K562 (cell line): ENCODE results near the gene SV2A. TPM values are rescaled to one million over a fixed set of nuclear protein-coding genes. Genes with fewer than 3 reads are reported as not detected.
A peak's percentile ranks its signal among the peaks of the same experiment; 100 is the strongest.

Experiments
- ATAC-seq: fragments of 200-7000 bp; cut with Tn5 transposase; 3 replicates; pipeline ENCODE4 v1.9.1; 2020; ENCODE audit warnings: moderate library complexity
- BruUV-seq: library from RNA; stranded (reverse); fragments of 400-500 nt; replicated peaks from 2 replicates; lab custom pipeline; 2021; lab: Mats Ljungman, UMichigan
- CTCF ChIA-PET: fragments of 300-600 bp; formaldehyde crosslinking; extraction: SDS; loops from one replicate; lab custom pipeline; 2021; ENCODE audit warnings: low intra/inter-chr PET ratio; lab: Yijun Ruan, JAX
- POLR2A ChIA-PET: fragments of 300-600, 350-650 bp; sonication (Branson Sonifier 250); formaldehyde crosslinking; extraction: SDS; loops from one replicate; lab custom pipeline; 2021; ENCODE audit warnings: antibody characterized with exemption, inconsistent platforms; lab: Yijun Ruan, JAX
- DNase-seq, 4 experiments: peaks; one replicate each; pipeline versions ENCODE4 v3.0.0 to v3.0.0-alpha.2; 2011 to 2018; ENCODE audit warnings: low spot score in 3 of 4, mixed read lengths in 3 of 4; ENCODE audit errors: extremely low read depth in 1 of 4
- FAIRE-seq: peaks from 2 replicates; lab custom pipeline; 2011; peaks lifted over from hg19 to GRCh38; lab: Jason Lieb, UNC
- H2AFZ ChIP-seq: 2 replicates; pipeline ENCODE4 v1.6.0; 2011; ENCODE audit warnings: low read depth, low read length, control low read depth, inconsistent platforms
- H3K27ac ChIP-seq: fragments of 200-600 bp; 3 replicates; pipeline ENCODE4 v1.8.0; 2011; ENCODE audit warnings: low read depth, mild to moderate bottlenecking, control low read depth, inconsistent platforms, low read length, moderate library complexity, mixed read lengths; ENCODE audit errors: extremely low read depth
- H3K27me3 ChIP-seq, 2 experiments: fragments of 300-600 bp in 1 of 2; 2 replicates in 1 of 2; 3 replicates in 1 of 2; pipeline versions ENCODE4 v1.6.0 to v1.8.0; 2011; ENCODE audit warnings: inconsistent platforms in 2 of 2, low read length in 2 of 2, mild to moderate bottlenecking in 1 of 2, mixed read lengths in 1 of 2, moderate library complexity in 1 of 2; ENCODE audit not compliant: control insufficient read depth in 2 of 2, insufficient read depth in 2 of 2
- H3K36me3 ChIP-seq: fragments of 300-600 bp; 3 replicates; pipeline ENCODE4 v1.8.0; 2011; ENCODE audit warnings: mild to moderate bottlenecking, low read length, inconsistent platforms; ENCODE audit not compliant: control insufficient read depth, insufficient read depth
- H3K4me1 ChIP-seq, 2 experiments: fragments of 200-600 bp in 1 of 2; replicated peaks in 1 of 2; 2 replicates in 1 of 2; 3 replicates in 1 of 2; pipeline versions ENCODE4 v1.5.1 to v1.8.0; 2011; ENCODE audit warnings: inconsistent platforms in 2 of 2, low read length in 2 of 2, mild to moderate bottlenecking in 1 of 2, mixed read lengths in 1 of 2, moderate library complexity in 1 of 2; ENCODE audit not compliant: control insufficient read depth in 2 of 2, insufficient read depth in 2 of 2
- H3K4me2 ChIP-seq: 2 replicates; pipeline ENCODE4 v1.6.1; 2011; ENCODE audit warnings: low read length, control low read depth, inconsistent platforms, mixed read lengths; ENCODE audit not compliant: insufficient read depth
- H3K4me3 ChIP-seq: fragments of 200-600 bp; sonication (generic), shearing (Covaris generic); 2 replicates; pipeline ENCODE4 v1.5.1; 2016; ENCODE audit warnings: control low read depth, inconsistent platforms
- H3K79me2 ChIP-seq: fragments of 200-600 bp; 3 replicates; pipeline ENCODE4 v1.8.0; 2011; ENCODE audit warnings: low read length, inconsistent platforms; ENCODE audit not compliant: control insufficient read depth, insufficient read depth
- H3K9ac ChIP-seq, 2 experiments: 2 replicates each; pipeline versions ENCODE4 v1.6.0 to v1.6.1; 2011; ENCODE audit warnings: low read depth in 2 of 2, low read length in 2 of 2, control low read depth in 1 of 2, inconsistent platforms in 1 of 2, mild to moderate bottlenecking in 1 of 2, mixed read lengths in 1 of 2; ENCODE audit not compliant: insufficient read depth in 1 of 2
- H3K9me1 ChIP-seq: one replicate; pipeline ENCODE4 v1.6.0; 2011; ENCODE audit warnings: inconsistent platforms, mild to moderate bottlenecking, low read length, moderate library complexity; ENCODE audit not compliant: control insufficient read depth, insufficient read depth
- H3K9me3 ChIP-seq: replicated peaks from 2 replicates; pipeline ENCODE4 v1.5.1; 2011; ENCODE audit warnings: low read depth, low read length, inconsistent platforms; ENCODE audit not compliant: control insufficient read depth, insufficient read depth
- H4K20me1 ChIP-seq: replicated peaks from 2 replicates; pipeline ENCODE4 v1.6.1; 2011; ENCODE audit warnings: low read length, inconsistent platforms, mixed read lengths; ENCODE audit not compliant: control insufficient read depth, insufficient read depth
- CREBBP ChIP-seq: IDR thresholded peaks from one replicate; pipeline ENCODE4 v1.6.1; 2012; ENCODE audit warnings: low read depth, mild to moderate bottlenecking, control low read depth, inconsistent platforms, low read length
- DMBX1 ChIP-seq: fragments of 250-450 bp; sonication (Bioruptor Pico); IDR thresholded peaks from 2 replicates; pipeline ENCODE4 v1.8.0; 2022; ENCODE audit warnings: inconsistent platforms, mild to moderate bottlenecking, moderate library complexity, borderline replicate concordance
- ELF1 ChIP-seq: fragments of 200-800 bp; sonication (Bioruptor generic); IDR thresholded peaks from 2 replicates; pipeline ENCODE4 v1.6.1; 2016; ENCODE audit warnings: missing genetic modification characterization, missing compliant biosample characterization
- ETV1 ChIP-seq: fragments of 450-650 bp; conservative IDR thresholded peaks from 2 replicates; pipeline ENCODE4 v1.6.1; 2016; ENCODE audit warnings: missing genetic modification characterization, control low read depth, low read depth, missing compliant biosample characterization
- FOXK1 ChIP-seq: sonication (generic); formaldehyde crosslinking; IDR thresholded peaks from 2 replicates; pipeline ENCODE4 v1.8.0; 2022; ENCODE audit warnings: missing genetic modification reagents, mild to moderate bottlenecking, borderline replicate concordance
- GTF2E2 ChIP-seq: fragments of 200-800 bp; sonication (Bioruptor generic); IDR thresholded peaks from 2 replicates; pipeline ENCODE4 v1.6.1; 2016; ENCODE audit warnings: missing genetic modification characterization, missing compliant biosample characterization
- HDAC3 ChIP-seq: fragments of 450-650 bp; IDR thresholded peaks from 2 replicates; pipeline ENCODE4 v1.6.1; 2018; ENCODE audit warnings: borderline replicate concordance, mild to moderate bottlenecking, moderate library complexity; ENCODE audit not compliant: partially characterized antibody
- MAFG ChIP-seq: fragments of 450-650 bp; conservative IDR thresholded peaks from 2 replicates; pipeline ENCODE4 v1.6.1; 2016; ENCODE audit warnings: missing genetic modification characterization, missing compliant biosample characterization
- NR1H2 ChIP-seq: sonication (generic); formaldehyde crosslinking; IDR thresholded peaks from 2 replicates; pipeline ENCODE4 v1.4.0; 2020; ENCODE audit warnings: mild to moderate bottlenecking, missing genetic modification reagents
- RBFOX2 ChIP-seq: fragments of 200-400 bp; formaldehyde crosslinking; IDR thresholded peaks from 2 replicates; pipeline ENCODE4 v1.6.1; 2017; ENCODE audit warnings: low read depth, mild to moderate bottlenecking, low read length, moderate library complexity
- SRSF3 ChIP-seq: fragments of 200-400 bp; formaldehyde crosslinking; IDR thresholded peaks from 2 replicates; pipeline ENCODE4 v1.6.1; 2016; ENCODE audit warnings: mild to moderate bottlenecking, low read length, moderate library complexity; ENCODE audit not compliant: insufficient read depth
- ZNF707 ChIP-seq: fragments of 250-450 bp; sonication (Bioruptor Pico); conservative IDR thresholded peaks from 2 replicates; pipeline ENCODE4 v1.8.0; 2022; ENCODE audit warnings: inconsistent platforms, mild to moderate bottlenecking, moderate library complexity
- ZNF75A ChIP-seq: fragments of 450-650 bp; formaldehyde crosslinking; IDR thresholded peaks from 2 replicates; pipeline ENCODE4 v1.4.0; 2020; ENCODE audit warnings: mild to moderate bottlenecking
- WGBS: fragments of 100-300 bp; shearing (Covaris generic); methylation state at CpG from one replicate; pipeline ENCODE4 v1.1.6; 2016; ENCODE audit warnings: low coverage, mixed read lengths; ENCODE audit not compliant: insufficient coverage; ENCODE audit errors: missing lambda C conversion rate; 5-methylcytosine and 5-hydroxymethylcytosine counted together
- in situ Hi-C: fragments of 300-500 bp; cut with MboI; formaldehyde crosslinking; loops from 4 replicates; pipeline ENCODE4 v1.15.0; 2018; ENCODE audit warnings: inconsistent platforms, mixed read lengths
- intact Hi-C: fragments of 100-400 bp; cut with micrococcal nuclease; formaldehyde crosslinking; loops from 2 replicates; pipeline ENCODE4 v1.14.2; 2022
- polyA plus RNA-seq, 8 experiments: library from polyadenylated mRNA; depleted of rRNA in 4 of 8; stranded (reverse) in 5 of 8; unstranded in 3 of 8; fragments of >200 nt; fragmentation: Nextera tagmentation in 2 of 8; fragmentation: Illumina TruSeq in 1 of 8; extraction: Ambion mirVana in 2 of 8; extraction: Trizol in 1 of 8; gene quantifications; 2 replicates each; pipeline versions ENCODE4 v1.2.1 to v1.2.3, GENCODE V29; 2011 to 2014; ENCODE audit warnings: inconsistent platforms in 1 of 8, missing spikeins in 1 of 8
- total RNA-seq, 7 experiments: library from RNA; depleted of rRNA in 6 of 7; stranded (reverse); fragments of >200 nt in 6 of 7; fragmentation: Illumina TruSeq in 2 of 7; extraction: Trizol in 2 of 7; gene quantifications; 2 replicates each; pipeline versions ENCODE4 v1.2.1 to v1.2.3, GENCODE V29; 2011 to 2021; ENCODE audit warnings: low replicate concordance in 1 of 7
- TF ChIP-seq, protein P1 (sequence below): sonication (generic); IDR thresholded peaks from 2 replicates; pipeline ENCODE4 v1.6.1; 2016

The SV2A gene
- total and polyA plus RNA-seq, 9 of the 15 experiments (the other 6 are each of a cell fraction or from before 2014, with no cell fraction given), result 0.07 to 0.22 (median 0.11) TPM; not detected in 1

DNA sequence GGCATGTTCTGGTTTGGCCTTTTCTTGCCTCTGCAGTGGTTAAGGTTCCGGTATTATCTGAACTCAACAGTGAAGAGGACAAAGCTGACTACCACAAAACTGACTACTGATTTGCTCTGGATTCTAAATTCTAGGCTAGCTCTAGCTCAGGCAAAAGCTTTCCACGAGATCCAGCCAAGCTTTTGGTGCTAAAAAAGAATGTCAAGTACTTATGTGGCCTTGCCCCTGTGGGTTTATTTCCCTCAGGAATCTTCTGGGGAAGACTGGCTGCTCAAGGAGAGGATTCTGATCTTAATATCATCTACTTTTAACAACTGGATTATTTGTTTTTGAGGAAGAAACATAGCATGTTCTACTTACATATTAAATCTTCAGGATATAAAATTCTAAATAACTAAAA is 45.1 kb upstream of the SV2A start:
- no peaks in the 10 kb centered on the region for H4K20me1 ChIP-seq
- intact Hi-C loops, result loop anchor here (1.0 to 5.0 kb wide), 3 partner anchors 88 to 225 kb away; no protein-coding TSS in a partner anchor
- no peak overlapping the region for H2AFZ ChIP-seq
- DNase-seq (no peak), ATAC-seq (no peak), FAIRE-seq (no peak)
- H3K4me2 ChIP-seq, result no peak overlapping the region
- H3K79me2 ChIP-seq, result no peaks in the 10 kb centered on the region; the same call in 2 of the 3 replicates
- WGBS, result 58% methylated on average over 2 of the region's 2 CpGs
- no peak overlapping the region for H3K9ac ChIP-seq
- no TSS peak for BruUV-seq
- no peak overlapping the region for H3K4me3 ChIP-seq
- CTCF ChIA-PET, result interaction anchor here (0.5 to 2.9 kb wide), 8 partner anchors 16 to 224 kb away, joined by 3 to 33 read pairs (median 4); partner anchors contain the start of gene VPS45
- no peaks in the 10 kb centered on the region for H3K27me3 ChIP-seq
- TF ChIP-seq DMBX1 (CRISPR knock-in tag), result no peak
- H3K4me1 ChIP-seq, result no peaks in the 10 kb centered on the region
- no peaks in the 10 kb centered on the region for H3K9me1 ChIP-seq
- POLR2A ChIA-PET, result interaction anchor here (0.7 to 1.1 kb wide), 2 partner anchors 88 to 223 kb away, joined by 3 to 4 read pairs; no protein-coding TSS in a partner anchor
- peaks cover 7% of the 10 kb centered on the region for H3K9me3 ChIP-seq
- no peak overlapping the region for H3K27ac ChIP-seq
- peaks cover 83% of the 10 kb centered on the region for H3K36me3 ChIP-seq
- in situ Hi-C loops, result loop anchor here (5.0 kb wide), 1 partner anchor 205 kb away; no protein-coding TSS in a partner anchor

DNA sequence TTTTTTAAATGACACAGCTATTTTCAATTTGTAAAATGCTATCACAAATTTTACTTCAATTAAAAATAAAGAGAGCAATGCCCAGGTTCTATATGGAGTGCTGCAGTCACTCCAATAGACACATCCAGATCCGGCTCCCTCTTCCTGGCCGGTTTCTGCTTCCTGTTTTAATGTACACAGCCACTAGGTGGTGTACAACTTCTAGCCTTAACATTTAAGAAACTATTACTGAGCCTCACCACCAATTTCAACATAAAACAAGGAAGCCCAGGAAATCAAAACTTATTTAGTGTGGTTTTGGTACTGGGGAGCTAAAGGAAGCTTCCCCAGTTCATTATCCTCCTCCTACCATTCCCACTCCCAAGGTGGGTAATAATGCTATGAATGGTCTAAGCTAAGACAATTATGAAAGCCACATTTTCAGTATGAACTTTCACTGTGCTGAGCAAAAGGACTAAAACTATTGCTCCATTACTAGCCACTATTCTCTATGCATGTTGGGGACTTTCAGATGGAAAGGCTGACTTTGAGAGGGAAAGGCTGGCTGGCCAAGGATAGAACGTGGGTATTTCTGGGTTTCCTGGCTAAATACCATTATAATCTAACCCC is 44.5 kb upstream of the SV2A start:
- ChIA-PET CTCF (interaction anchor here (0.5 to 2.9 kb wide), 7 partner anchors 17 to 225 kb away, joined by 3 to 33 read pairs (median 4); partner anchors contain the start of gene VPS45), POLR2A (interaction anchor here (0.7 to 1.1 kb wide), 2 partner anchors 88 to 224 kb away, joined by 3 to 4 read pairs; no protein-coding TSS in a partner anchor)
- no peaks in the 10 kb centered on the region; the same call in 2 of the 3 replicates for H3K79me2 ChIP-seq
- ATAC-seq (peak; percentile 96), FAIRE-seq (peak; percentile 83), DNase-seq (peak; percentile 52 to 79 (median 70))
- H2AFZ ChIP-seq, result no peak overlapping the region
- WGBS, result 18% methylated on average over 3 of the region's 3 CpGs
- BruUV-seq, result no TSS peak
- no peaks in the 10 kb centered on the region for H4K20me1 ChIP-seq
- H3K4me2 ChIP-seq, result no peak overlapping the region
- H3K4me3 ChIP-seq, result no peak overlapping the region
- H3K9me1 ChIP-seq, result no peaks in the 10 kb centered on the region
- no peak overlapping the region for H3K9ac ChIP-seq
- no peaks in the 10 kb centered on the region for H3K4me1 ChIP-seq
- H3K9me3 ChIP-seq, result peaks cover 7% of the 10 kb centered on the region
- no peaks in the 10 kb centered on the region for H3K27me3 ChIP-seq
- in situ Hi-C loops (loop anchor here (5.0 kb wide), 1 partner anchor 205 kb away; no protein-coding TSS in a partner anchor), intact Hi-C loops (loop anchor here (1.0 to 5.0 kb wide), 3 partner anchors 88 to 225 kb away; no protein-coding TSS in a partner anchor)
- no peak overlapping the region for H3K27ac ChIP-seq
- H3K36me3 ChIP-seq, result peaks cover 81% of the 10 kb centered on the region
- no peak for TF ChIP-seq NR1H2
- TF ChIP-seq ELF1 (tag), result peak; percentile 69
- no peak for TF ChIP-seq SRSF3
- TF ChIP-seq ZNF707 (CRISPR knock-in tag), result no peak
- TF ChIP-seq CREBBP, result no peak
- TF ChIP-seq ZNF75A (CRISPR knock-in tag), result no peak
- TF ChIP-seq, protein P1, sequence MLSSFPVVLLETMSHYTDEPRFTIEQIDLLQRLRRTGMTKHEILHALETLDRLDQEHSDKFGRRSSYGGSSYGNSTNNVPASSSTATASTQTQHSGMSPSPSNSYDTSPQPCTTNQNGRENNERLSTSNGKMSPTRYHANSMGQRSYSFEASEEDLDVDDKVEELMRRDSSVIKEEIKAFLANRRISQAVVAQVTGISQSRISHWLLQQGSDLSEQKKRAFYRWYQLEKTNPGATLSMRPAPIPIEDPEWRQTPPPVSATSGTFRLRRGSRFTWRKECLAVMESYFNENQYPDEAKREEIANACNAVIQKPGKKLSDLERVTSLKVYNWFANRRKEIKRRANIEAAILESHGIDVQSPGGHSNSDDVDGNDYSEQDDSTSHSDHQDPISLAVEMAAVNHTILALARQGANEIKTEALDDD, result 0 out of 2 replicates have a peak, but pooled peaks have one; percentile 20
- 0 out of 2 replicates have a peak, but pooled peaks have one; percentile 1 for TF ChIP-seq MAFG (tag)
- TF ChIP-seq RBFOX2, result no peak
- no peak for TF ChIP-seq HDAC3
- TF ChIP-seq FOXK1 (CRISPR knock-in tag), result no peak
- peak; percentile 53 for TF ChIP-seq ETV1 (tag)
- TF ChIP-seq GTF2E2 (tag), result no peak
